GM21576 (cell line): ENCODE results near the gene DNAH10.
A peak's percentile ranks its signal among the peaks of the same experiment; 100 is the strongest.

Experiments
- ATAC-seq: cut with Tn5 transposase; IDR thresholded peaks from one replicate; pipeline ENCODE4 v1.9.1; 2021; ENCODE audit warnings: mild to moderate bottlenecking, moderate library complexity; ENCODE audit not compliant: unreplicated experiment

Gene DNAH10

GRCh38 chr12:123743002-123743401 lies 19.1 kb upstream of the DNAH10 start:
- no peak for ATAC-seq

- ATAC-seq = no peak
Observed at GRCh38 chr12:123744836-123745235, 17.3 kb upstream of the DNAH10 start.

GRCh38 chr12:123747309-123747708 lies 14.8 kb upstream of the DNAH10 start:
- ATAC-seq = no peak

- no peak for ATAC-seq
Observed at GRCh38 chr12:123748161-123748560, 13.9 kb upstream of the DNAH10 start.

GRCh38 chr12:123748661-123749060 lies 13.4 kb upstream of the DNAH10 start:
- ATAC-seq = no peak

GRCh38 chr12:123749355-123749754 lies 12.7 kb upstream of the DNAH10 start:
- no peak for ATAC-seq

GRCh38 chr12:123750159-123750656 lies 11.9 kb upstream of the DNAH10 start:
- ATAC-seq = no peak

- no peak for ATAC-seq
Observed at GRCh38 chr12:123752046-123752445, 10.1 kb upstream of the DNAH10 start.

GRCh38 chr12:123754041-123754772 lies 7.9 kb upstream of the DNAH10 start:
- no peak for ATAC-seq

GRCh38 chr12:123757561-123757960 lies 4.5 kb upstream of the DNAH10 start:
- no peak for ATAC-seq

- no peak for ATAC-seq
Observed at GRCh38 chr12:123760267-123760938, 1.7 kb upstream of the DNAH10 start.

- ATAC-seq = no peak
Observed at GRCh38 chr12:123762715-123763052, 583 bp downstream of the DNAH10 start.

- no peak for ATAC-seq
Observed at GRCh38 chr12:123763093-123763492, 992 bp downstream of the DNAH10 start.

- ATAC-seq = no peak
Observed at GRCh38 chr12:123764109-123764508, 2.0 kb downstream of the DNAH10 start.

- no peak for ATAC-seq
Observed at GRCh38 chr12:123765504-123766035, 3.5 kb downstream of the DNAH10 start.

GRCh38 chr12:123767613-123768012 lies 5.5 kb downstream of the DNAH10 start:
- peak; percentile 83 for ATAC-seq

GRCh38 chr12:123771261-123771660 lies 9.2 kb downstream of the DNAH10 start:
- no peak for ATAC-seq

- ATAC-seq = no peak
Observed at GRCh38 chr12:123772074-123772473, 10.0 kb downstream of the DNAH10 start.

GRCh38 chr12:123773375-123773774 lies 11.3 kb downstream of the DNAH10 start:
- no peak for ATAC-seq

- ATAC-seq = no peak
Observed at GRCh38 chr12:123779551-123779950, 17.4 kb downstream of the DNAH10 start.

GRCh38 chr12:123782997-123783792 lies 21.1 kb downstream of the DNAH10 start:
- no peak for ATAC-seq
